OCI-LY7 (cell line): ENCODE data around the gene PHF23. TPM values are rescaled to one million over a fixed set of nuclear protein-coding genes. Genes with fewer than 3 reads are reported as not detected.

Experiments used
- BruUV-seq: library from RNA; stranded (reverse); fragments of 400-500 nt; replicated peaks from 2 replicates; lab custom pipeline; 2021; lab: Mats Ljungman, UMichigan
- CTCF ChIA-PET: fragments of 300-600 bp; sonication (Branson Sonifier 250); formaldehyde crosslinking; loops from one replicate; lab custom pipeline; 2022; ENCODE audit warnings: antibody characterized with exemption; ENCODE audit not compliant: unreplicated experiment; lab: Charles Lee
- POLR2A ChIA-PET: fragments of 300-600 bp; sonication (Branson Sonifier 250); formaldehyde crosslinking; loops from one replicate; lab custom pipeline; 2022; ENCODE audit warnings: antibody characterized with exemption; lab: Charles Lee
- DNase-seq: peaks from one replicate; pipeline ENCODE4 v3.0.0-alpha.2; 2015; ENCODE audit warnings: low spot score
- H2AFZ ChIP-seq: fragments of 200-600 bp; sonication (generic), shearing (Covaris generic); 2 replicates; pipeline ENCODE4 v1.6.1; 2014; ENCODE audit warnings: mild to moderate bottlenecking, antibody characterized with exemption, low read length, moderate library complexity
- H3K27ac ChIP-seq: fragments of 200-600 bp; sonication (generic); 2 replicates; pipeline ENCODE4 v1.5.1; 2014; ENCODE audit warnings: mixed run types, low read depth, mild to moderate bottlenecking, moderate library complexity, low read length, inconsistent platforms; ENCODE audit not compliant: poor library complexity, severe bottlenecking
- H3K36me3 ChIP-seq: fragments of 200-600 bp; sonication (generic); 2 replicates; pipeline ENCODE4 v1.6.1; 2014; ENCODE audit warnings: mild to moderate bottlenecking, antibody characterized with exemption, low read length, moderate library complexity, mixed read lengths; ENCODE audit not compliant: insufficient read depth
- H3K4me1 ChIP-seq: fragments of 200-600 bp; sonication (generic); 2 replicates; pipeline ENCODE4 v1.5.1; 2014; ENCODE audit warnings: mild to moderate bottlenecking, low read length; ENCODE audit not compliant: insufficient read depth, poor library complexity, severe bottlenecking
- H3K4me2 ChIP-seq: fragments of 200-600 bp; sonication (generic); 2 replicates; pipeline ENCODE4 v1.6.1; 2014; ENCODE audit warnings: mild to moderate bottlenecking, low read length
- H3K4me3 ChIP-seq: fragments of 200-600 bp; sonication (generic); 2 replicates; pipeline ENCODE4 v1.5.1; 2014; ENCODE audit warnings: mild to moderate bottlenecking, low read depth, low read length; ENCODE audit not compliant: poor library complexity, severe bottlenecking
- H3K79me2 ChIP-seq: fragments of 200-600 bp; sonication (generic); 2 replicates; pipeline ENCODE4 v1.6.1; 2016; ENCODE audit warnings: low read depth, mild to moderate bottlenecking, low read length, moderate library complexity, mixed read lengths; ENCODE audit not compliant: insufficient read depth
- H3K9me2 ChIP-seq: fragments of 200-600 bp; sonication (generic); 2 replicates; pipeline ENCODE4 v1.6.1; 2016; ENCODE audit warnings: mild to moderate bottlenecking, low read length, mixed read lengths; ENCODE audit not compliant: insufficient read depth
- H3K9me3 ChIP-seq: fragments of 200-600 bp; sonication (generic); 2 replicates; pipeline ENCODE4 v1.6.1; 2014; ENCODE audit warnings: mild to moderate bottlenecking, mixed run types, low read length, mixed read lengths
- H4K20me1 ChIP-seq: fragments of 200-600 bp; sonication (generic); 2 replicates; pipeline ENCODE4 v1.6.1; 2014; ENCODE audit warnings: mild to moderate bottlenecking, antibody characterized with exemption, low read length, moderate library complexity, mixed read lengths; ENCODE audit not compliant: insufficient read depth
- CTCF ChIP-seq: fragments of 200-600 bp; sonication (generic); conservative IDR thresholded peaks from 2 replicates; pipeline ENCODE4 v1.5.1; 2014; ENCODE audit warnings: mild to moderate bottlenecking, antibody characterized with exemption, low read length, moderate library complexity, mixed read lengths
- EZH2phosphoT487 ChIP-seq: fragments of 200-600 bp; sonication (generic); IDR thresholded peaks from 2 replicates; pipeline ENCODE4 v1.6.1; 2018; ENCODE audit warnings: low read depth, borderline replicate concordance, mild to moderate bottlenecking, mixed run types, antibody characterized with exemption, low read length, moderate library complexity, mixed read lengths
- intact Hi-C: fragments of 100-400 bp; cut with micrococcal nuclease; formaldehyde crosslinking; loops from one replicate; pipeline ENCODE4 v1.10.0; 2022; ENCODE audit not compliant: unreplicated experiment
- total RNA-seq, 2 experiments: library from RNA; depleted of rRNA in 1 of 2; stranded (reverse); fragments of >200 nt in 1 of 2; shearing (Covaris generic) in 1 of 2; gene quantifications; 2 replicates each; pipeline ENCODE4 v1.2.3, GENCODE V29; 2014 to 2022

PHF23 gene
- total RNA-seq, 2 experiments from 2014 or later, result 43.3 to 47.7 TPM

GRCh38 chr17:7249214-7249613, 10.0 kb upstream of the PHF23 start:
- Histone ChIP-seq H3K36me3 (peaks cover 49% of the 10 kb centered on the region), H3K79me2 (peaks cover 71% of the 10 kb centered on the region), H3K9me3 (no peaks in the 10 kb centered on the region), H3K4me2 (peak overlapping the region; percentile 100), H3K4me3 (peak overlapping the region; percentile 83), H2AFZ (no peak overlapping the region), H4K20me1 (peaks cover 18% of the 10 kb centered on the region), H3K9me2 (no peaks in the 10 kb centered on the region), H3K27ac (no peak overlapping the region), H3K4me1 (peaks cover 26% of the 10 kb centered on the region)
- BruUV-seq, result no TSS peak
- ChIA-PET CTCF (no interaction called here), POLR2A (interaction anchor here (0.7 kb wide), 1 partner anchor 9 kb away, joined by 3 read pairs; no protein-coding TSS in a partner anchor)
- DNase-seq, result no peak
- intact Hi-C loops, result no loop called here
- no peak for TF ChIP-seq CTCF
- no peak for TF ChIP-seq EZH2phosphoT487

GRCh38 chr17:7248796-7249195, 9.5 kb upstream of the PHF23 start:
- no TSS peak for BruUV-seq

More at GRCh38 chr17:7248796-7249195, 9.5 kb upstream of the PHF23 start:
- no peaks in the 10 kb centered on the region for H3K9me2 ChIP-seq
- no peak overlapping the region for H2AFZ ChIP-seq
- no peak for DNase-seq
- ChIA-PET POLR2A (interaction anchor here (0.7 kb wide), 1 partner anchor 9 kb away, joined by 3 read pairs; no protein-coding TSS in a partner anchor), CTCF (no interaction called here)
- peaks cover 26% of the 10 kb centered on the region for H3K4me1 ChIP-seq
- H3K4me2 ChIP-seq, result peak overlapping the region; percentile 100
- intact Hi-C loops, result no loop called here
- peaks cover 50% of the 10 kb centered on the region for H3K36me3 ChIP-seq
- H4K20me1 ChIP-seq, result peaks cover 18% of the 10 kb centered on the region
- no peaks in the 10 kb centered on the region for H3K9me3 ChIP-seq
- TF ChIP-seq EZH2phosphoT487, result no peak
- TF ChIP-seq CTCF, result no peak
- no peak overlapping the region for H3K27ac ChIP-seq
- H3K4me3 ChIP-seq, result peak overlapping the region; percentile 83
- peaks cover 67% of the 10 kb centered on the region for H3K79me2 ChIP-seq
